Astrocyte (in vitro differentiated cells and primary cell): ENCODE data around the gene PPP1R14C. TPM values are rescaled to one million over a fixed set of nuclear protein-coding genes. Genes with fewer than 3 reads are reported as not detected.

ENCODE experiments used
- DNase-seq: peaks from one replicate; pipeline ENCODE4 v3.0.0-alpha.2; 2010; ENCODE audit warnings: low read depth
- FAIRE-seq: peaks from 2 replicates; lab custom pipeline; 2011; peaks lifted over from hg19 to GRCh38; lab: Jason Lieb, UNC
- H2AFZ ChIP-seq: 2 replicates; pipeline ENCODE4 v1.6.0; 2012; ENCODE audit warnings: low read depth, low read length, inconsistent platforms
- H3K27ac ChIP-seq: 2 replicates; pipeline ENCODE4 v1.5.1; 2011; ENCODE audit warnings: low read depth, low read length, inconsistent platforms
- H3K27me3 ChIP-seq: 2 replicates; pipeline ENCODE4 v1.6.0; 2011; ENCODE audit warnings: low read length, inconsistent platforms; ENCODE audit not compliant: insufficient read depth
- H3K36me3 ChIP-seq: 2 replicates; pipeline ENCODE4 v1.5.1; 2011; ENCODE audit warnings: low read length, inconsistent platforms; ENCODE audit not compliant: insufficient read depth
- H3K4me1 ChIP-seq: 2 replicates; pipeline ENCODE4 v1.5.1; 2011; ENCODE audit warnings: low read length, inconsistent platforms; ENCODE audit not compliant: insufficient read depth
- H3K4me2 ChIP-seq: 2 replicates; pipeline ENCODE4 v1.6.0; 2012; ENCODE audit warnings: low read length, inconsistent platforms
- H3K4me3 ChIP-seq: 2 replicates; pipeline ENCODE4 v1.5.1; 2011; ENCODE audit warnings: low read depth, mild to moderate bottlenecking, low read length, inconsistent platforms; ENCODE audit not compliant: insufficient read depth
- H3K79me2 ChIP-seq: 2 replicates; pipeline ENCODE4 v1.6.0; 2012; ENCODE audit warnings: mild to moderate bottlenecking, low read length, inconsistent platforms; ENCODE audit not compliant: insufficient read depth
- H3K9ac ChIP-seq: 2 replicates; pipeline ENCODE4 v1.6.0; 2012; ENCODE audit warnings: mild to moderate bottlenecking, low read length, inconsistent platforms
- H3K9me3 ChIP-seq: 2 replicates; pipeline ENCODE4 v1.5.1; 2012; ENCODE audit warnings: low read depth, mild to moderate bottlenecking, low read length, inconsistent platforms; ENCODE audit not compliant: insufficient read depth
- H4K20me1 ChIP-seq: 2 replicates; pipeline ENCODE4 v1.6.0; 2012; ENCODE audit warnings: low read length, inconsistent platforms; ENCODE audit not compliant: insufficient read depth
- H3K27ac Mint-ChIP-seq: one replicate; pipeline ENCODE4 v1.8.0; 2021; ENCODE audit warnings: mild to moderate bottlenecking, mixed read lengths; ENCODE audit not compliant: unreplicated experiment
- H3K27me3 Mint-ChIP-seq: one replicate; pipeline ENCODE4 v1.8.0; 2021; ENCODE audit warnings: low read depth, mixed read lengths; ENCODE audit not compliant: unreplicated experiment
- H3K36me3 Mint-ChIP-seq: one replicate; pipeline ENCODE4 v1.8.0; 2021; ENCODE audit warnings: low read depth, mixed read lengths; ENCODE audit not compliant: unreplicated experiment
- H3K4me1 Mint-ChIP-seq: one replicate; pipeline ENCODE4 v1.8.0; 2021; ENCODE audit warnings: low read depth, mixed read lengths; ENCODE audit not compliant: unreplicated experiment
- H3K4me3 Mint-ChIP-seq: one replicate; pipeline ENCODE4 v1.8.0; 2021; ENCODE audit warnings: mild to moderate bottlenecking, moderate library complexity, mixed read lengths; ENCODE audit not compliant: unreplicated experiment
- H3K9me3 Mint-ChIP-seq: one replicate; pipeline ENCODE4 v1.8.0; 2021; ENCODE audit warnings: mild to moderate bottlenecking, mixed read lengths; ENCODE audit not compliant: unreplicated experiment
- CTCF ChIP-seq: IDR thresholded peaks from 2 replicates; pipeline ENCODE4 v1.5.1; 2011; ENCODE audit warnings: low read depth, mild to moderate bottlenecking, inconsistent platforms, low read length, moderate library complexity; ENCODE audit not compliant: insufficient read depth
- EZH2 ChIP-seq: IDR thresholded peaks from 2 replicates; pipeline ENCODE4 v1.6.1; 2012; ENCODE audit warnings: mild to moderate bottlenecking, low read length, inconsistent platforms; ENCODE audit not compliant: insufficient read depth
- total RNA-seq: library from RNA; stranded (reverse); gene quantifications from 2 replicates; pipeline ENCODE4 v1.2.1, GENCODE V29; 2021

Gene PPP1R14C
- total RNA-seq, 1 donor from 2014 or later = 3.9 TPM

- no peak overlapping the region for H3K4me3 Mint-ChIP-seq
Measured at GRCh38 chr6:150214310-150214709, 71.5 kb downstream of the PPP1R14C start.

GRCh38 chr6:150220634-150221551, 78.0 kb downstream of the PPP1R14C start:
- H3K4me1 ChIP-seq = no peaks in the 10 kb centered on the region
- no peaks in the 10 kb centered on the region for H3K36me3 ChIP-seq
- H2AFZ ChIP-seq = no peak overlapping the region
- no peak for TF ChIP-seq CTCF
- TF ChIP-seq EZH2 = no peak
- H3K4me2 ChIP-seq = no peak overlapping the region
- no peak overlapping the region for H3K27ac ChIP-seq
- Mint-ChIP-seq H3K4me3 (no peak overlapping the region), H3K36me3 (no peaks in the 10 kb centered on the region), H3K4me1 (peaks cover 11% of the 10 kb centered on the region), H3K27ac (no peak overlapping the region), H3K27me3 (no peaks in the 10 kb centered on the region), H3K9me3 (peaks cover 2% of the 10 kb centered on the region)
- H3K9ac ChIP-seq = no peak overlapping the region
- no peaks in the 10 kb centered on the region for H4K20me1 ChIP-seq
- H3K4me3 ChIP-seq = no peak overlapping the region
- peak; percentile 6 for DNase-seq
- H3K27me3 ChIP-seq = no peaks in the 10 kb centered on the region
- no peaks in the 10 kb centered on the region for H3K9me3 ChIP-seq
- H3K79me2 ChIP-seq = no peaks in the 10 kb centered on the region
- no peak for FAIRE-seq

More at GRCh38 chr6:150214310-150214709, 71.5 kb downstream of the PPP1R14C start:
- Mint-ChIP-seq H3K4me1 (peaks cover 12% of the 10 kb centered on the region), H3K9me3 (no peaks in the 10 kb centered on the region), H3K27ac (no peak overlapping the region), H3K36me3 (no peaks in the 10 kb centered on the region), H3K27me3 (peaks cover 12% of the 10 kb centered on the region)
- Histone ChIP-seq H3K27ac (no peak overlapping the region), H3K27me3 (no peaks in the 10 kb centered on the region), H2AFZ (no peak overlapping the region), H3K9me3 (no peaks in the 10 kb centered on the region), H3K4me3 (no peak overlapping the region), H3K36me3 (no peaks in the 10 kb centered on the region), H3K4me1 (no peaks in the 10 kb centered on the region), H3K4me2 (no peak overlapping the region), H4K20me1 (no peaks in the 10 kb centered on the region), H3K9ac (no peak overlapping the region), H3K79me2 (no peaks in the 10 kb centered on the region)
- FAIRE-seq = no peak
- no peak for DNase-seq
- TF ChIP-seq EZH2 (no peak), CTCF (no peak)

GRCh38 chr6:150224820-150225219, 82.0 kb downstream of the PPP1R14C start:
- Mint-ChIP-seq H3K4me3 (no peak overlapping the region), H3K27me3 (no peaks in the 10 kb centered on the region), H3K27ac (no peak overlapping the region), H3K9me3 (peaks cover 2% of the 10 kb centered on the region), H3K4me1 (peaks cover 18% of the 10 kb centered on the region), H3K36me3 (no peaks in the 10 kb centered on the region)
- Histone ChIP-seq H4K20me1 (no peaks in the 10 kb centered on the region), H3K36me3 (no peaks in the 10 kb centered on the region), H2AFZ (no peak overlapping the region), H3K27me3 (no peaks in the 10 kb centered on the region), H3K9ac (no peak overlapping the region), H3K9me3 (no peaks in the 10 kb centered on the region), H3K79me2 (no peaks in the 10 kb centered on the region), H3K27ac (no peak overlapping the region), H3K4me3 (no peak overlapping the region), H3K4me1 (peaks cover 5% of the 10 kb centered on the region), H3K4me2 (no peak overlapping the region)
- TF ChIP-seq EZH2 (no peak), CTCF (no peak)
- no peak for FAIRE-seq
- no peak for DNase-seq
